ENCODE results near the gene ADAMTS6.
"Not testable (repeated sequence)": the region's sequence is repeated elsewhere in the genome, so short reads cannot be mapped to it uniquely, and the experiment has no call there.

ADAMTS6 gene

DNA sequence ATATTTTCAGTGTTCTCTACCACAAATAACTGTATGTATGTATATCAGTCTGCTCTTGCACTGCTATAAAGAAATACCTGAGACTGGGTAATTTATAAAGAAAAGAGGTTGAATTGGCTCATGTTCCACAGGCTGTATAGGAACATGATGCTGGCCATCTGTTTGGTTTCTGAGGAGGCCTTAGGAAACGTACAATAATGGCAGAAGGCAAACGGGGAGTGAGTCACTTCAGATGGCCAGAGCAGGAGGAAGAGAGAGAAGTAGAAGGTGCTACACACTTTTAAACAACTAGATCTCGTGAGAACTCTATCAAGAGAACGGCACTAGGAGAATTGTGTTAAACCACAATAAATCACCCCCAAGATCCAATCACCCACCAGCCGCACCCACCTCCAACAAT lies 121.7 kb downstream of the ADAMTS6 start:
- DNase-seq = peak; percentile 3

DNA sequence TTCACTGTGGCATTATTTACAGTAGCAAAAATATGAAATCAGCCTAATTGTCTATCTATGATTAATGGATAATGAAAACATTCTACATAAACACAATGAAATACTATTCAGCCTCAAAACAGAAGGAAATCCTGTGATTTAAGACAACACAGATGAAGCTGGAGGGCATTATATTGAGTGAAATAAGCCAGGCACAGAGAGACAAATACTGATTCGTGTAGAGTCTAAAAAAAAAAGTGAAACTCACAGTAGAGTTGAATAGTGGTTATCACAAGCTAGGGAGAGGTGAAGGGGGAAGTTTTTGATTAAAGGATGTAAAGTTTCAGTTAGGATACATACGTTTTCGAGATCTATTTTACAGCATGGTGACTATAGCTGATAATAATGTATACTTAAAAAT lies 122.2 kb downstream of the ADAMTS6 start:
- no peak for DNase-seq

DNA sequence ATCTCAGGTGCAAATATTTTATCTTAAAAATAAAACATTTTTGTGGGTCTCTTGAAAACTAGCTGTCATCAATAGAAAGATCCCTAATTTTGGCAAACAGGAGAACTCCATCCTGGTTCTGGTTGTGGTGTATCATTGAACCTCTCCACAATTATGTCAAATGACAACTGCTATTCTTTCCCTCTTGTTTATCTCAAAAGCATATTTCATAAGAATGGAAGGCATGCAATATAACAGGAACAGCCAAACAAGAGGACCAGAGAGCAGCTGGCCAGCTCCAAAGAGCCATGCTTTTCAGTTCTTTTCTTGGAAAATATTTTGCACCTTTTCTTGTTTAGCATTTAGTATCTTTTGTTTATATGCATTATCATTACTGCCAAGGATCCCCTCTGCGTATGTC lies 125.4 kb downstream of the ADAMTS6 start:
- no peak for DNase-seq

DNA sequence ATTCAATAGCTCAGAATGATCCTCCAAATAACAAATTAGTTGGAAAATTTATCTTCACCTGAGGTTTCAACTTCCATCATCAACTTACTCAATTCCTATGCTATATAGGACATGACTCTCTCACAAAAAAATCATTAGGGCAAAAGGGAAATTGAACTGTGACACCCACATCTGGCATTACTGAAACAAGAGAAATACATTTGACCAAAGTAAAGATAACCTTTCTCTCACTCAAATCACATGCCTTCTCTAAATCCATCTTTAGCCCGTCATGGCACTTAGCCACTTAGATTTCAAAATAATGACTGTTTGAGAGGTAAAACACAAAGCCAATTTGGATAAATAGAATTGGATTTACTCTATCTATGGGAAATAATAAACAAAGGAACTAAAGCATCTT lies 126.4 kb downstream of the ADAMTS6 start:
- no peak for DNase-seq

DNA sequence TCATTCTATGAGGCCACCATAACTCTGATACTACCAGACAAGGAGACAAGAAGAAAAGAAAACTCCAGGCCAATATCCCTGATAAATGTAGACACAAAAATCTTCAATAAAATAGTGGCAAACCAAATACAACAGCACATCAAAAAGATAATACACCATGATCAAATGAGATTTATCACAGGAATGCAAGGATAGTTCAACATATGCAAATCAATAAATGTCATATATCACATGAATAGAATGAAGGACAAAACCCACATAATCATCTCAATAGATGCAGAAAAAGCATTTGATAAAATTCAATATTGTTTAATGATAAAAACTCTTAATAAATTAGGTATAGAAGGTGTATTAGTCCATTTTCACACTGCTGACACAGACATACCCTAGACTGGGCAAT lies 139.9 kb downstream of the ADAMTS6 start:
- no peak for DNase-seq

DNA sequence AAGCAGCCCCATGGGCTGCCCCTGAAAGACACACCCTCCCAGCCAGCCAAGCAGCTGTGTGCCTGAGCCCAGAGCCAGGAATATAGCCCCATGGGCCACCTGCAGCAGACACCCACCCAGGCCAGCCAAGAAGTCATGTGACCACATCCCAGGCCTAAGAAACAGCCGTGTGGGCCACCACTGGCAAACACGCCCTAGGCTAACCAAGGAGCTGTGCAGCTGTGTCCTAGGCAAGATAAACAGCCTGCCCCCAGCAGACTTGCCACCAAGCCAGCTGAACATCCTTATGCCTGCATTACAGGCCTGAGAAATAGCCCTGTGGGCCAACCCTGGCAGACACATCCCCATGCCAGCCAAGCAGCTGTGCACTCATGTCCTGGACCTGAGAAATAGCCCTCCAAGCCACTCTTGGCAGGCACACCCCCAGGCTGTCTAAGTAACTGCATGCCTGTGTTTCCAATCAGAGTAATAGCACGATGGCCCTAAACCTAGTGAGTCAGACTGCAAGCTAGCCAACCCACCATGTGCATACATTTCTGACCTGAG lies 143.0 kb downstream of the ADAMTS6 start:
- DNase-seq = no peak

DNA sequence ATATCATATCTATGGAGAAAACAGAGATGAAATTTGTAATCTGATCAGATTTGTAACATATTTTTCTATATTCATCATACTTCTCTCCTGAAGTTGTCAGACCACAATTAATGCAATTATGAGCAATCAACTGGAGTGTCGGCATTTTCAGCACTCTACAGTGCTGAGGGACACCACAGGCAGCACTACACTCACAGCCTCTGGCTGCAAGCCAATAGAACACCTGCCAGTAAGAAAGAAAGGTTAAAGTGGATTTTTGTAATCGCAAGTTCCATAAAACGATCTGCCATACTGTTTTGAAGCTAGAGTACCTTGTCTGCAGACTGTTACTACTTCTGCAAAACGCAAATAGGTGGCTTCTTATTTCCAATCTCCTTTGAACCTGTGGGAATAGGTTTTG lies 147.6 kb downstream of the ADAMTS6 start:
- no peak for DNase-seq

DNA sequence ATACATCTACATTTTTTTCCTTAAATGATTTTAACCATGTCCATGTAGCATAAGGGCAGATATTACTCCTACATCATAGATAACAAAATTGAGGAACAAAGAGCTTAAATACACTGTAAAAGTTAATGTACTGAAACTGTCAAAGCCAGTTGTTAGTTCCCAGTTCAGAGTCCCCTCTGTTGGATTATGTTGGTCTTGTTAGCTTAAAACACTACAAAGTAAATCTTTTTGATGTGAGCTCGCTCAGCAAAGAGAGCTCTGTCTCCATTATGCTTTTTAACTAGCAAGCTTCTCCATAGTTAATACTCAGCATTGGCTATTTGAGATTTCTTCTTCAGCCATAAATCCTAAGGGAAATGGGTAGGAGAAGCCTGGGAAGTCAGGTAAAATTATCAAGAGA lies 149.1 kb downstream of the ADAMTS6 start:
- DNase-seq = no peak

DNA sequence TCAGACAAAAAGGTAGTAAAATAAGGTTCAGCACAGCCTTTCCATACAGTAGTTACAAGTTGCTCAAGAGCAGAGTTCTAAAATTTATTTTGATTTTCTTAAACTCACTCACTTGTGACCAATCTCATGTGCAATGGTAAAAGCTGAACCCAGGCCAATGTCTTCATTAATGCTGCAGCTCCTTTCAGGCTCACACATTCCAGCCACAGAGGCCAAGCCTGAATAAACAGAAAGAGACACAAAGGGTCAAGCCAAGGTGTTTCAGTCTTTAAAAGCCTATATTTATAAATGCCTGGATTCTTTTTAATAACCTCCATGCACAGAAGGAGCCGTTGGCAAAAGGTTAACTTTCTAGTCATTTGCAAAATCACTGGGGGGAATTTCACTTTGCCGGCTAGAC lies 152.5 kb downstream of the ADAMTS6 start:
- no peak for DNase-seq

DNA sequence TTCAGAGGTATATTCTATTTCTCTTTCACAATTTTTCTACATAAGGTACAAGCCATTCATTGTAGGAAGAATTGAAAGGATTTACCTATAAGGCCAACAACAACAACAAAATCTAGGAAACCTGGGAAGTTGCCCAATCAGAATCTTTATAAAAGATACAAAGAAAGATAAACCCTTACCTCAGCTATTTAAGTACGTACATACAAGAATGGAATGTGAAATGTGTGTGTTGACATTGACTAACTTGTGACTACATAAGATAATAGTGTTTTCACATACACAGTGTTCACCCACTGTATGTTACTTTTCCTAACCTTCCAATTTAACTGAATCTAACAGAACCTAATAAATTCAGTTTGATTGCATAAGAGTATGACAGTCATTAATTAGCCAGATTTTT lies 154.1 kb downstream of the ADAMTS6 start:
- DNase-seq = no peak

DNA sequence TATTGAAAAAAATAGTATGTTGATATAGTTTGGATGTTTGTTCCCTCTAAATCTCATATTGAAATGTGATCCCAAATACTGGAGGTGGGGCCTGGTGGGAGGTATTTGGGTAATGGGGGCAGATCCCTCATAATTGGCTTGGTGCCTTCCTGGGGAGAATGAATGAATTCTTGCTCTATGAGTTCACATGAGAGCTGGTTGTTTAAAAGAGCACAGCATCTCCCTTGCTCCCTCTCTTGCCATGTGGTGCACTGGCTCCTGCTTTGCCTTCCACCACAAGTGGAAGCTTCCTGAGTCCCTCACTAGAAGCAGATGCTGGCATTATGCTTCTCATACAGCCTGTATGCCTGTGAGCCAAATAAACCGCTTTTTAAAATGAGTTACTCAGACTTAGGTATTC lies 154.8 kb downstream of the ADAMTS6 start:
- DNase-seq = no peak

DNA sequence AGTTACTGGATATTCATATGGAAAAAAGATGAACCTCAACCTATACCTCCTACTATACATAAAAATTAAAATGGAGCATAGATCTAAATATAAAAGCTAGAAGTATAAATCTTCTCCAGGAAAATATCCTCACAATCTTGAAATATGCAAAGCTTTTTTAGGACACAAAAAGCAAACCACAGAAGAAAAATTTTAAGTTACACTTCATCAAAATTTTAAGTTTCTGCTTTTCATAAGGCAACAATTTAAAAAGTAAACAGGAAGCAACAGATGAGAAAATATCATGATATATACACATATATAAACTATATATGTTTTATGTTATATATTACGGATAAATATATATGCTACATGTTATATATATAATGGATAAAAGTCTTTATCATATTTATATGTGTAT lies 157.5 kb downstream of the ADAMTS6 start:
- no peak for DNase-seq

DNA sequence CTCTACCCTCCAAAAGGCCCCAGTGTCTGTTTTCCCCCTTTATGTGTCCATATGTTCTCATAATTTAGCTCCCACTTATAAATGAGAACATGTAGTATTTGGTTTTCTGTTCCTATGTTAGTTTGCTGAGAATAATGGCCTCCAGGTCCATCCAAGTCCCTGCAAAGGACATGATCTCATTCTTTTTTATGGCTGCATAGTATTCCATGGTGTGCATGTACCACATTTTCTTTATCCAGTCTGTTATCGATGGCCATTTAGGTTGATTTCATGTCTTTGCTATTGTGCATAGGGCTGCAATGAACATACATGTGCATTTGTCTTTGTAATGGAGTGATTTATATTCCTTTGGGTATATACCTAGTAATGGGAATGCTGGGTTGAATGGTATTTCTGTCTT lies 161.0 kb downstream of the ADAMTS6 start:
- not testable (repeated sequence) for DNase-seq

DNA sequence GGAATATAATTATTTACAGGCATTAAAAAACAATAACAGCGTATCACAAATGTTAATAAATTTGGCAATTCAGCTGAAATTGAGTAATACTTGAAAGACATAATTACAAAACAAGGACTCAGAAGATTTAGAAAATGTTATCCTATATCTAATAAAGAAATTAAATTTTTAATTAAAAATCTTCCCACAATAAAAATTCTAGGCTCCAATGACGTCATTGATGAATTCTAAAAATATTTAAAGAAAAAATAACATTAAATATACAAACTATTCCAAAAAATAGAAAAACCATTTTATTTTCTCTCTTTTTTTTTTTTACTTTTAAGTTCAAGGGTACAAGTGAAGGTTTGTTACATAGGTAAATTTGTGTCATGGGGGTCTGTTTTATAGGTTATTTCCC lies 161.5 kb downstream of the ADAMTS6 start:
- DNase-seq = no peak

DNA sequence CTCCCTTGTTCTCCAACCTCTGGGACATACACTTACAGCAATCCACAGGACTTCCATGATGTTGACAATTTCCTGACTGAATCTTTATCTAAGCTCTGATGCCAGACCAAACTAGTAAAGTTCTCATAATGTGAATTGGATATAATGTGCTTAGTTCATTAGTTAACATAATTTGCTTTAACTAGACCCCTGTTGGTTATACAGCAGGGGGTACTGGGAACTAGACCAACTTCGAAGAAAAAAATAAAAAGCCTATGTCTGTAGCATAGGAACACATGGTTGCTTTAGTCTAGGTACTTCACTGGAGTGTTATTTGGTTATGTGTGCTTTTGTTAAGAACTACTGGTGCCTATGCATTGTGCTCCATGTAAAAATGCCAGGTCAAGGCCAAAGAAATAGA lies 173.8 kb downstream of the ADAMTS6 start:
- no peak for DNase-seq

DNA sequence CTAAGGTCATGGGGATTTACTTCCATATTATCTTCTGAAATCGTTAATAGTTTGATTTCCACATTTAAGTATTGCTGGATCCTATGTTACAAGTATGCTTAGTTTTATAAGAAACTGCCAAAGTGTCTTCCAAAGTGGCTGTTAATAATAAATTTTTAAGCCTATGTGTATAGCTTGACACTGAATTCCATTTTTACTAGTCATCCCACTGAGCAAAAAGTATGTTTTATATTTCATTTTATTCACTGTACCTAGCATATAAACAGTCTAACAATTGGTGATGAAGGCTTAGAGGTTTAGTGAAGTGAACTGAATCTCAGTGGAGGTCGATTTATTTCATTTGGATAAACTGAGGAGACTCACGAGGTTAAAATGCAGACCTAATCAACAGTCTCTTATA lies 174.6 kb downstream of the ADAMTS6 start:
- no peak for DNase-seq

DNA sequence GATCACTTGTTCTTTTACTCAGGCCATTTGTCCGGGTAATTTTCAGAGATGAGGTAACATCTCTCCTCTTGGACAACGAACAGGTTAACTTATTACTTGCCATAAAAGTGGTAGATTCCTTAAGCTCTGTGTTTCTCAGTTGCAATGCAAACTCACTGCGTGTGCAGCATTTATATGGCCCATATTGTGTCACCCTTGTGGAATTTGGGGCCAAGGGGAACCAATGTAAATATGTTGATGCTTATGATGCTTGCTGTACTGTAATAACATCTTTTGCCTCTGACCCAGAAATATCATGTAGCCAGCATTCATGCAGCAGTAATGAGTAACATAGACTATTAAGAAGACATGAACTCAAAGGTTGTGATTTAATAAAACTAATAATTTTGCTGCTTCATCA lies 175.8 kb downstream of the ADAMTS6 start:
- no peak for DNase-seq

DNA sequence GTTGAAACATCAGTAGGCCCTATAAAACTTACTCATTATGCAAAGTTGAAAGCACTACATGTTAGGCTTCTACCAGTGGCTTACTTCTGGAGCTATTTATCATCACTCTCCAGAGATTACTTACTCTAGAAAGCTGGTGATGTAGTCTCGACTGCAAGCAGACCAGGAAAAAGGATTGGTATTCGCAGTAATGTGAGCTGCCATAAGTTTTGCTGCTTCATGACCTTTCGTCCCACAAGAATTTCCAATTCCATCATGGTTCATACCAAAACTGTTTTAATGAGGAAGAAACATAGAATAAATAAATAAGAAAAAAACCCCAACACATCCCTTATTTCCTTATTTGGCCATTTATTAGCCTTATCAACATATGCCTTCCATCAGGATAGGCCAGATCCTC lies 181.9 kb downstream of the ADAMTS6 start:
- no peak for DNase-seq

DNA sequence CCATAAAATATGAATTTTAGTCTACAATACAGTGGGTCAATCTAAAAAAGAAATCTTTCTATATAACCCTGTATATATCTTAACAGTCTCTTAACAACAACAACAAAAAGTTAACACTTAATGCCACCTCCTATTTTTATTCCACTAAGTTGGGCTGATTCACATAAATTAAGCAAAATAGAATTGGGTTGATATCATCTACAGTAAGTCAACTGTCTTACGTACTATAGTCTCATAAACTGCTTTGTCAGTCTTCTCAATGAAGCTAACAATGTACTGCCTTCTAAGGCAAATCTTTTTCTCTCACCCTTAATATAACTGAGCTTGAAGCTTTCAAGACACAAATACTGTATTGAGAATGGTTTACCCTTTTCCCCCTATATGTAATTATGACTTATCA lies 185.7 kb downstream of the ADAMTS6 start:
- DNase-seq = no peak

DNA sequence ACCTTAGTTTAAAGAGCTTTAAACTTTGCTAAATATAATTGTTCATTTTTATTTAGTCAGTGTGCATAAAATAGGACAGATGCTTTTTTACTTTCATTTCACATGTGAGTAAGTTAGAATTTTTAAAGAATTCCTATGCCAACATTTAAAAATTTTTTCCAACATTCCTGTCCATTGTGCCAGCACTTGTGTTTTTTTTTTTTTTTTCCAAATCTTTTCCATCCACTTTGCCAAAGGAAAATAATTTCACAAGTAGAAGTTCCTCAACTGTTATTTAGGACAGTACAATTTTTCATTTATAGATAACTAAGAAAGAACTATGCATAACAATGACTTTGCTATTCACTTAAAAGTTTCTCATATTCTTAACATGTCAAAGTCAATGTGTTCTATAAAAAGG lies 189.5 kb downstream of the ADAMTS6 start:
- no peak for DNase-seq

DNA sequence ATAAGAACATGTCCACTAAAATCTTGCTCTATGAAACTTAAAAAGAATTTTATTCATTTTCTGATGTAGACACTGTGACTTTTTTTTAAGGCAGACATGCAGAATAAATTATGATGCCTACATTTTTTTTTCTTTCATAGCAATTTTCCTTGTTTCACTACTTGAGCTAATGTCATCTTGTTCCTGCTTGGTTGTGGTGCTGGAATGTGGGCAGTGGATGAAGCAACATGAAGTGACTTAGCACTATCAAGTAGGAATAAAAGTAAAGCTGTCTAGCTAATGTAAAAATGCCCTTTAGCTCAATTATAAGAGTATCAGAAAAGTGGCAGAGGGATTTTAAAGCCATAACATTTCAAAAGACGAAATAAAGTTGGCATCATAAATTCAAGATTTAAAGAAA lies 191.0 kb downstream of the ADAMTS6 start:
- DNase-seq = no peak

DNA sequence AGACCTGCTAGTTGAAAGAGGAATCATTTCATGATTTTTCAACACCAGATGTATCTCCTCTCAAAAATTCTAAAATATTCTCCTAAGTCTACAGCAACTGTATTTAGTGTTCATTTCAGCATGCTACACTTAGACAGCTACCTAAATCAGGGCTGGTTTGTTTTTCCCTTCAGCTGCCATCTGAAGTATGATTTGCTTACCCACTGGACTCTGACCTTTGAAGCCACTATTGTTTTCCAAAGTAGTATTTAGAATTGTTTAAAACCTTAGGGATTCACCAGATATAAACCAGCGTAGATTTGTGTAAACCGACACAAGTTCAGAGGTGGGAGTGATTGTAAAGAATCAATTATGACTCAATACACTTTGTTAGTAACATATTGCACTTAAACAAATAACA lies 193.1 kb downstream of the ADAMTS6 start:
- no peak for DNase-seq

DNA sequence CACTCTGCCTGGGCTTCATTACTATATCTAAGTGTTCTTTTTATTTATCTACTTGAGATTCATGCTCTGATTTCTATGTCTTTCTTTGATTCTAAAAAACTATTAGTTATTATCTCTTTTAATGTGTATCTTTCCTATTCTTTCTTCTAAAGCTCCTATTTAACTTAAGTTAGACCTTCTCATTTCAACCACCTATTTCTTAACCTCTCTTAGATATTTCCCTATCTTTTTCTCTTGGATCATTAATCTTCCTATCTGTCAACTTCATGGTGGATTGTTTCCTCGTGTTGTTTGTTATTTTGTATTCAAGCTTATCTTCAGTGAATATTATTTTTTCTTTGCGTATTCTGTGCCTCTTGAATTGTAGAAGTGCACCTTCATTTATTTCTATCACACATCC lies 202.1 kb downstream of the ADAMTS6 start:
- DNase-seq = no peak

DNA sequence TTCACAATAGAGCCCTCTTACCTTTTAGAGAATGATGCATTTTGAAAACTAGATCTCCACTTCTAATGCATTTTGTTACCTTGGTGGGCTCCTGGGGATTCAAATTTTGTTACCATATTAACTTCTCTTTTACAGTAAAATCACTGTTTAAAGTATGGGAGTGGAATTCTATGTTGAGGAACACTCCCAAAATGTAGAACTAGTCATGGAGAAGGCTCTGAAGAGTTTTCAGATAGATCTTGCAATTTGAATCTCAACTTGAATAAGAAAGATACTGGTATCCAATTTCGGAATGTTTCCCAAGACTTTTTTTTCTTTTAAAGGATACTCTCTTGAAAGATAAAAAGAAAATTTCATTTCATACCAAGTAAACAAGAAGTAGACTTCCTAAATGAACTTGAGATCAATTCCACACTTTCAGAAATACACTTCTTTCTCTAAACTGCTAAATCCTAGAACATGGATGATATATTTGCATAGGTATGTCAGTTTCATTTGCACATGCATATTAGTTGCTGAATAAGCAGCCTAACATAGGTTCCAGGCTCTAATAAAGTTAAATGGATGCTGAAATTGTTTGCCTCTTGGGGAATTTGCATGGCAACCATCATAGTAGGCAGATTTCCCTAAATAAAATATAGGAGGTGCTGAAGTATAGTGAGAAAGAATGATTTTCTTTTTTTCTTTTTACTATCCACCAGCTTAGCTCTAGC lies 205.4 kb downstream of the ADAMTS6 start:
- no peak for DNase-seq

DNA sequence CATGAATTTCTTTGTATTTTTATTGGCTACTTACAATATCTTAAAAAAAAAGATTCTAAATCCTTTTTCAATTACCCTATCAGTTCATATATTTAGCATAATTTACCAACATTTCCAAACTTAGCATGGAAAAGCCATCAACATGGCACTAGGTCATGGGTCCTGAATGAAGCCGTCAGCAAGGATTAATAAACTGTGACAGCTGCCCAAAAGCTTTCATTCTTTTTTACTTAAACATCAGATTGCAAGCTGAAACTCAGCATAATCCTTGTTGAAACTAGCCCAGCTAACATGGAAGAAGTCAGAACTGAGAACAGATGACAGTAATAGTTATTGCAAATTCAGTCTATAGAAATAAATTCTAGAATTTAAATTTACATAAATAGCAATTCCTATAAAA lies 209.8 kb downstream of the ADAMTS6 start:
- no peak for DNase-seq
